HG02885 (cell line): ENCODE data around the gene NNMT.

Source experiments
- ATAC-seq: cut with Tn5 transposase; IDR thresholded peaks from one replicate; pipeline ENCODE4 v1.9.1; 2021; ENCODE audit warnings: mild to moderate bottlenecking; ENCODE audit not compliant: unreplicated experiment, poor library complexity

Gene NNMT

DNA sequence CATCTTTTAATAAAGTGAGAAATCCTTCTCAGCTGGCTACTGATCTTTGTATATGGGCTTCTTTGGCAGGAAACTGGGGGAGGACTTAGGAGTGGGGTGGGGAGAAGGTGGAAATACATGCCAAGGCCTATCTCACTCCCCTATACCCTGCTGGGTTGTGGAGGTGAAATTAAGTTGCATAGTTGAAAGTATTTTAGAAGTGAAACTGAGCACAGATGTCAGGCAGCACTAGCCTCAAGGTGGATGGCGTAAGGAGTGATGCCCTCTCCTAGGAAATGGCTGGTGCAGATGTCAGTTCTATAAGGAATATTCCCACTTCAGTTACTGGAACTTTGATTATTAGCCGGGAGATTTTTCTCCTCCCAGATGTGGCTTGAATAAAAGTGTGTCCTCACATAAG is 46.3 kb downstream of the NNMT start:
- no peak for ATAC-seq

DNA sequence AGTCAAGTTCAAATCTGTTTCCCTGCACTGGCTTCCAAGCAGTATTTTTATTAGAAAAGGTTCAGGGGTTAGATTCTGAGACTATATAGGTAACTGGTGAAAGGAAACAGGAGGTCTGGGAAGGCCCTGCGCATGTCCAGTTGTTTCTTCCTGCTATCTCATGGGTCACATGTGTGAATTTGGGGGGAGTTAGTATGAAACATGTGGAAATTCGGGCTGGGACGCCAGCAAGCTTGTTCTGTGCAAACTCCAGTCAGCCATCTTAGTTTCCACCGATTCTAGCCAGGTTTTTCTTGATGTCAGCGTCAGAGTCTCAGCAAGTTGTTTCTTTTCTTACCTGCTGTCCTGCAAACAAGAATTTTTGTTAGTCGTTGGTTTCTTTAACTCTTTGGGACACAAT is 46.8 kb downstream of the NNMT start:
- no peak for ATAC-seq

DNA sequence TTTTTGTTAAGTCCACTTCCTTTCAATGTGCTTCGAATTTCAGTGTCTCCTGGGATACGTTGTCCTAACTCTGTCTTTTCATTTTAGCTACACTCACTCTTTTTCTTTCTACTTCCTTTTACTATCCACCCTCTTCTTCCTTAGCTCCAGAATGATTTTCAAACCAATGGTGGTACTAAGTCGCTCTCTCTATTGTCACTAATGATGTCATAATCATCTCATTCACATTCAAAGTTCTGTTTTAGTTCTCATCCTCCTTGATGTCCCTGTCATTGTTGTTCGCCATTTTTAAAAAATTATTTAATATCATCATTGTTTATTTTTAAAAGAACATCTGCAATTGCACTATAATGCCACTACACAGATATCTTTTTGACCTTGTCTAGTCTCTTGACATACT is 47.3 kb downstream of the NNMT start:
- ATAC-seq = no peak

DNA sequence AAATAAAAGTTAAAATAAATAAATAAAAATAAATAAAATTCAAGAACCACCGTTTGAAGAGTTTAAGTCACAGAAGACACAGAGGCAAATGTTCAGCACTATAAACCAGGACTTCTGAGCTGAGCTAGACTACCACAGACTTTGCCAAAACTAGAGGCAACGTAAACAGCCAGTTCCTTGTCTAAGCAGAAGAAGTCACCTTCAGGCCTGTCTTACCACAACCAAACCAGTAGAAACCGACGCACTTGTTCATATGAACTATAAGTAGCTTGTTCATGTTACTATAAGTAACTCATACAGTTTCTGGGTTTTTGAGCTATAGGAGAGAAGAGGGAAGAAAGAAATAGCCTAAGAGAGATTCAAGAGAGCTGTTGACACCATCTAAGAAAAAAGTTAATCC is 48.3 kb downstream of the NNMT start:
- no peak for ATAC-seq

DNA sequence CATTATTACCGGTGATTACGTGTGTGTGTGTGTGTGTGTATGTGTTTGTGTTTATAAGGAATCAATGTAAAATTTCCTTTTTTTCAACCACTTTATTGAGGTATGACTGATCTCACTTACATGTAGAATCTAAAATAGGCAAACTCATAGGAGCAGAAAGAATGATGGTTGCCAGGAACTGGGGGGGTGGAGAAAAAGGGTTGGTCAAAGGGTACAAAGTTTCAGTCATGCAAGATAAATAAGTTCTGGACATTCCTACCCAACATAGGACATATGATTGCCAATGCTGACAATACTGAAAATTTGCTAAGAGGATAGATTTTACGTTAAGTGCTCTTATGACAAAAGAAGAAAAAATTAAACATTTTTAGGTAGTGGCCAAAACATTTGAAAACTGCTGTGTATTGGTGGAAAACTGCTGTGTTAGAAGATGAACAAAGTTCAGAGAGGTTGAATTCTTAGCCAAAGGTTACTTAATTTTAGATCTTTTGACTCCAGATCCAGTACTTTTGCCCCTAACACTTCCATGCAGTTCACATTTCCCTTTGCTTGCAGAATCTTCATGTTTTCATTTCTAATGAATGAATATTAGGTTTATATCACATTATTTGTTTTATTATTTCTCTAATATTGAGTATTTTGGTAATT is 49.5 kb downstream of the NNMT start:
- ATAC-seq = no peak

DNA sequence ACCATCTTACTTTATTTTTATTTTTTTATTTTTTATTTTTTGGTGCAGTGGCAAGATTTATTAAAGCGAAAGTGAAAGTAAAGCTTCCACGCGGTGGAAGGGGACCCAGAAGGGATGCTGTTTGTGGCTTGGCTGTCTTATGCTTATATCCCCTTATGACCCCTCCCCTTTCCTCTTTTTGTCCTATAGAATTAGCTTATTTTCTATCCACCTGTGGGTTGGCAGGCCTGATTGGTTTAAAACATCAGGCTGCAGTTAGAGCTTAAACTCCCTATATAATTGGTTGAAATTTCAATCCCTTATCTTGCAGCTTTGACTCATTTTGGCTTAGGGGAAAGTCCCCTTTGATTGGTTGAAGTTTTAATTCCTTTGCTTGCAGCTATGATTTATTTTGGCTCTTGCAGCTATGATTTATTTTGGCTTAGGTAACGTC is 50.5 kb downstream of the NNMT start:
- no peak for ATAC-seq

DNA sequence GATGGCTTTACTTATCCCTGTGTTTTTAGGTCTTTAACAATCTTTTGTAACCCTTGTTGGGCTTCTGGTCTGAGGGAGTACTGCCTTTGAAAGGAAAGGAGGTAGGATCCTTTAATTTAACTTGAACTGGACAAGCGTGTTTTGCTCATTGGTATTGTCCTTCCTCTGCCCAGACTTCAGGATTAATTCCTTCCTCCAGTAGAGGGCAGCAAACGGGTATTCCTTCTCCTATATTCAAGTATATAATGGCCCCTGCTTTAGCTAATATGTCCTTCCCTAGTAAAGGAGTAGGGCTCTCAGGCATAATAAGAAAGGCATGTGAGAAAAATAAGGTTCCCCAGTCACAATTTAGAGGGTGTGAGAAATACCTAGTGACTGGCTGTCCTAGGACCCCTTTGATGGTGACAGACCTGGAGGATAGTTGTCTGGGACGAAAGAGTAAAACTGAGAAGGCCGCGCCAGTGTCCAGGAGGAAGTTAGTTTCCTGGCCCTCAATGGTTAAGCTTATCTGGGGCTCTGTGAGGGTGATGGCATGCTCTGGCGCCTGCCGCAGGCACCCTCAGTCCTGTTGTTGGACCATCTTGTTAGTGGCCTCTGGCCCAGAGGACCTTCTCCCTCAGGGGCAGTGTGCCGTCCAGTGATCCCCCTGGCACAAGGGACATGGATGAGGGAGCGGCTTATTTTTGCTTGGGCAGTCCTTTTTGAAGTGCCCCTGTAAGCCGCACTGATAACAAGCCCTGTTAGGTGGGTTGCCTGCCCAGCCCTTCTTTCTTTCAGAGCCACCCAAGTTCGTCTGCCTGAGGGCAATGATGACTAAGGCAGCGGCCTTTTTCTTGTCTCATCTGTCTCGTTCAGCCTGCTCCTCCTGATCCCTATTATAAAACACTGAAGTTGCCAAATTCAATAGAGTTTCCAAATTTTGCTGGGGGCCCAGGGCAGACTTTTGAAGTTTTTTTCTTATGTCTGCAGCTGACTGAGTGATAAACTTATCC is 52.3 kb downstream of the NNMT start:
- ATAC-seq = no peak

DNA sequence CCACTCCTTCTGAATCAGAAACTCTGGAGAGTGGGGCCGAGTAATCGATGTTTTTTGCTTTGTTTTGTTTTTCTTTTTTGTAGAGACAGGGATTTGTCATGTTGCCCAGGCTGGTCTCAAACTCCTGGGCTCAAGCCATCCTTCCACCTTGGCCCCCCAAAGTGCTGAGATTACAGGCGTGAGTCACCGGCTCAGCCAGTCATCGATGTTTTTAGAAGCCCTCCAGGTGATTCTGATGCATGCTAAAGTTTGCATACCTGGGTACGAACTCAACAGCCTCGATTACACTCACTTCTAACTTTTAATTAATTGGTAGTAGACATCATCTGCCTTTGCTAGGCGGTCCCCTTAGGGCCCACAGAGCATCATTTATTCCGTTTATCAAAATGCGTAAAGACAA is 53.8 kb downstream of the NNMT start:
- ATAC-seq = no peak

DNA sequence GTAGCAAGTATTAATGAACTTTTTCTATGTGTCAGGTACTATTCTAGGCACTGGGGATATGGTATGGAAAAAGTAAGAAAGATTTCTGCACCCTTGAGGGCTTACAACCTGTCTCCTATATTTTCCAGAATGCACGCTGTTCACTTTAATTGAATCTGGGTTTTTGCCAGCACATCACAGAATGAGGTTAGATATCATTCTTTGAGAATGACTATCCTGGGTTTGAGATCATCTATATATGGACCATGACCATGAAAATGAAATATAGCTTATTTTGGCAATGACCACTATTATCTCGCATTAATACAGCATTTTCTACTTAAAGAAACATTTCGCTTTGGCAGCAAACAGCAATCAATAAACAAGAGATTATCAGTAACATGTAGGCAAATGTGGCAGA is 57.2 kb downstream of the NNMT start:
- no peak for ATAC-seq

DNA sequence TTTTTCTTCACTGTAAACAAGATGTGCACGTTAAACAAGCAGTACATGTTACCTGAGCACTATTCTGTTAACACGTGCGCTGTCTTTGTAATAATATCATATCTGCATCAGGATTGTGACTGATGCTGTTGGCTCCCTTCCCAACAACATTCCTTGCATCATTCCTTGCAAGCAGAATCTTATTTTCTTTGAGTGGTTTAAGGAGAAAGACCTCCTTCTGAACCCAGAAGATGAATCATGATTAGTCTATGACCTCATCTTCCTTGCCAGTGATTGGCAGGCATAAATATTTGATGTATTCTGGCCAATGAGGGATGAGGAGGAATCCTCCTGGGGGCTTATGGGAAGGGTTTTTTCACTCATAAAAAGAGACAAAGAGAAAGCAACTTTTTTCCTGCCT is 57.9 kb downstream of the NNMT start:
- ATAC-seq = no peak

DNA sequence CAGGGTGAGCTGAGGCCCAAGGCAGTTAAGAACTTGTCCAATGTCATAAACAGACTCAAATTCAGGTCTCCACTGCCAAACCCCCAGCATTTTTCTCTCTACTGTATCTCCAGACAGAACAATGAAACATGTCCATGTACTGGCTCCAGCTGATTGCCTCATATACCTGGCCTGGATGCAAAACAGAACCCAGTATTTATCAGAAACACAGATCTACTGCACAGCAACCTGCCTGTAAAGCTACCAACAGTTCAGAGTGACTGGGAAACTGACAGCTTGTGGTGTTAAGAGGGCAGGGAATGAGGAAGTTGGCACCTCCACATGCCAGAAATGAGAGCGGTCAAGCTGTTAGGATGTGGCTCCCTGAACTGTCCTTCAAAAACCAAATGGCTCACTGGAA is 62.5 kb downstream of the NNMT start:
- no peak for ATAC-seq

DNA sequence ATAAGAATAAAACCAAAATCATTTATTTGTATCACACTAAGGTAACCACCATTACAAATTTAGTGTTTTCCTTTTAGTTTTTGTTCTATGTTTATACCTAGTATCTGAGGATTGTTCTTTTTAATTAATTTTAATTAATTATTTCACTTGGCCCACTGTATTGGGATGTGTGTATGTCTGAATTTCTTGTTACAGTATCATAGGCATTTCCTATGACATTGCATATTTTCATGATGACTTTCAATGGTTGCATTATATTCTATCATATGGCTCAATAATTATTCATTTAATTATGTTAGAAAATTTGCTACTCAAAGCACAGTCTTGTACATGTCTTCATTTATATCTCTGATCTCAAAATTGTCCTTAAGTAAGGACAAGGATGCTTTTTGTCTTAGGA is 63.1 kb downstream of the NNMT start:
- ATAC-seq = no peak

DNA sequence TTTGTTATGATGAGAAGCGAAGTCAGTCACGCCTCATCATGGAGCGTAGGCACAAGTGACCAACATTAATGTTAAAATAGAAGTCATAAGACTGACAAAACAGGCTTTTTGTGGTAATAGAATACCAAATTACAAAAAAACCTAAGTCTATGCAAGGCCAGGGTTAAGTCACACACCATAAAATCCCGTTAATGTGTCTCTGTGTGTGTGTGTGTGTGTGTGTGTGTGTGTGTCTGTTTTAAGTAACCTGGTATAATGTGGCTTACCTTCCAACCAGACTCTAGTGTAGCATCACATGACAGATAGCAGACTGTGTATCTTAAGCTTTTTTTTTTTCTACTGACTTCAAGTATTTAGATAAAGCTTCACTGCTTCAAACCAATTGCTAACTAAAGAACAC is 66.1 kb downstream of the NNMT start:
- ATAC-seq = no peak

DNA sequence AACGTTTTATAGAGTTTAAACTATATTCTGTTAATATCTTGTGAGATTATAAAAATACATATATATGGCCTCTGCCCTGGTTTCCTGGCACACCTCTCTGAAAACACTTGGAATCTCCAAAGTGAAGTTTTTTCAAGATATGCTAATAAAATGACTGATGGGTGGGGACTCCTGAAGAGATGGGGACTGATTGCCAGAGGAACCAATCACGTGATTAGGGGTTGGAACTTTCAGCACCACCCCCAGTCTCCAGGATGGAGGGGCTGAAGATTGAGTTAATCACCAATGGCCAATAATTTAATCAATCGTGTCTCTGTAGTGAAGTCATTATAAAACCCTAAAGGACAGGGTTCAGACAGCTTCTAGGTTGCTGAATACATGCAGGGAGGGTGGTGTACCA is 66.8 kb downstream of the NNMT start:
- no peak for ATAC-seq
